Fibroblast of lung (primary cell): Measurements from ENCODE around the gene PROK2.

Experiments
- EZH2 ChIP-seq: IDR thresholded peaks from 2 replicates; pipeline ENCODE4 v1.5.1; 2012; ENCODE audit warnings: low read length, control low read depth, mild to moderate bottlenecking; ENCODE audit errors: missing control alignments
- TF ChIP-seq, protein P1 (sequence below), 2 donors: IDR thresholded peaks in 1 of 2; conservative IDR thresholded peaks in 1 of 2; 1 replicate in 1 of 2; 2 replicates in 1 of 2; pipeline ENCODE4 v1.5.1; 2011 to 2012; ENCODE audit warnings: low read length in 2 of 2, control low read depth in 1 of 2, inconsistent platforms in 1 of 2, low read depth in 1 of 2, mild to moderate bottlenecking in 1 of 2

DNA sequence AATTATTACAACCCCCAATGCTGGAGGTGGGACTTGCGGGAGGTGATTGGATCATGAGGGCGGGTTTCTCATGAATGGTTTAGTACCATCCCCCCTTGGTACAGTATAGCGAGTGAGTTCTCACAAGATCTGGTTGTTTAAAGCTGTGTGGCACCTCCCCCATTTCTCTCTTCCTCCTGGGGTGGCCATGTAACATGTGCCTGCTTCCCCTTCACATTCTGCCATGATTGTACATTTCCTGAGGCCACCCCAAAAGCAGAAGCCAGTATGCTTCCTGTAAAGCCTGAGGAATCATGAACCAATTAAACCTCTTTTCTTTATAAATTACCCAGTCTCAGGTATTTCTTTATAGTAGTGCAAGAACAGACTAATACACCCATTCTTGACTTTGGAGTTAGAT, 20.3 kb upstream of the PROK2 start:
- TF ChIP-seq, protein P1, sequence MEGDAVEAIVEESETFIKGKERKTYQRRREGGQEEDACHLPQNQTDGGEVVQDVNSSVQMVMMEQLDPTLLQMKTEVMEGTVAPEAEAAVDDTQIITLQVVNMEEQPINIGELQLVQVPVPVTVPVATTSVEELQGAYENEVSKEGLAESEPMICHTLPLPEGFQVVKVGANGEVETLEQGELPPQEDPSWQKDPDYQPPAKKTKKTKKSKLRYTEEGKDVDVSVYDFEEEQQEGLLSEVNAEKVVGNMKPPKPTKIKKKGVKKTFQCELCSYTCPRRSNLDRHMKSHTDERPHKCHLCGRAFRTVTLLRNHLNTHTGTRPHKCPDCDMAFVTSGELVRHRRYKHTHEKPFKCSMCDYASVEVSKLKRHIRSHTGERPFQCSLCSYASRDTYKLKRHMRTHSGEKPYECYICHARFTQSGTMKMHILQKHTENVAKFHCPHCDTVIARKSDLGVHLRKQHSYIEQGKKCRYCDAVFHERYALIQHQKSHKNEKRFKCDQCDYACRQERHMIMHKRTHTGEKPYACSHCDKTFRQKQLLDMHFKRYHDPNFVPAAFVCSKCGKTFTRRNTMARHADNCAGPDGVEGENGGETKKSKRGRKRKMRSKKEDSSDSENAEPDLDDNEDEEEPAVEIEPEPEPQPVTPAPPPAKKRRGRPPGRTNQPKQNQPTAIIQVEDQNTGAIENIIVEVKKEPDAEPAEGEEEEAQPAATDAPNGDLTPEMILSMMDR (conservative IDR thresholded peaks at IDR 0.05 in 1 of 2, IDR thresholded peaks at IDR 0.05 in 1 of 2; ENCODE audit: low read depth in 1 of 2, low read length in 2 of 2), result no peak
- no peak for TF ChIP-seq EZH2
